SJCRH30 (cell line): Measurements from ENCODE around the gene RALGPS1. TPM values are rescaled to one million over a fixed set of nuclear protein-coding genes. Genes with fewer than 3 reads are reported as not detected.

Experiments
- DNase-seq, 2 experiments: peaks; one replicate each; pipeline ENCODE4 v3.0.0-alpha.2; 2015 to 2020
- H3K27ac ChIP-seq: fragments of 250-450 bp; sonication (Bioruptor Pico); 2 replicates; pipeline ENCODE4 v1.5.1; 2020; ENCODE audit warnings: mild to moderate bottlenecking, moderate library complexity
- H3K27me3 ChIP-seq: fragments of 250-450 bp; sonication (Bioruptor Pico); 2 replicates; pipeline ENCODE4 v1.5.1; 2020; ENCODE audit warnings: mild to moderate bottlenecking, moderate library complexity
- H3K36me3 ChIP-seq: fragments of 250-450 bp; sonication (Bioruptor Pico); 2 replicates; pipeline ENCODE4 v1.5.1; 2020; ENCODE audit warnings: mild to moderate bottlenecking, moderate library complexity
- H3K4me1 ChIP-seq: fragments of 250-450 bp; sonication (Bioruptor Pico); 2 replicates; pipeline ENCODE4 v1.5.1; 2020; ENCODE audit warnings: mild to moderate bottlenecking, moderate library complexity
- H3K4me3 ChIP-seq: fragments of 250-450 bp; sonication (Bioruptor Pico); 2 replicates; pipeline ENCODE4 v1.5.1; 2020; ENCODE audit warnings: mild to moderate bottlenecking, moderate library complexity
- H3K9me3 ChIP-seq: fragments of 250-450 bp; sonication (Bioruptor Pico); replicated peaks from 2 replicates; pipeline ENCODE4 v1.5.1; 2020; ENCODE audit warnings: mild to moderate bottlenecking, moderate library complexity
- total RNA-seq: library from RNA; depleted of rRNA; stranded (reverse); fragments of >200 nt; shearing (Covaris generic); gene quantifications from 2 replicates; pipeline ENCODE4 v1.2.3, GENCODE V29; 2014

Gene RALGPS1
- total RNA-seq, 1 experiment from 2014 or later = 1.8 TPM

GRCh38 chr9:127084076-127085039 is 169.8 kb downstream of the RALGPS1 start:
- H3K4me3 ChIP-seq = no peak overlapping the region
- H3K27me3 ChIP-seq = no peaks in the 10 kb centered on the region
- no peaks in the 10 kb centered on the region for H3K9me3 ChIP-seq
- DNase-seq = no peak
- no peak overlapping the region for H3K27ac ChIP-seq
- H3K4me1 ChIP-seq = no peaks in the 10 kb centered on the region
- no peaks in the 10 kb centered on the region; the same call in 1 of the 2 replicates for H3K36me3 ChIP-seq

GRCh38 chr9:127085186-127085585 is 170.6 kb downstream of the RALGPS1 start:
- no peaks in the 10 kb centered on the region for H3K9me3 ChIP-seq
- no peaks in the 10 kb centered on the region; the same call in 1 of the 2 replicates for H3K36me3 ChIP-seq
- H3K4me1 ChIP-seq = no peaks in the 10 kb centered on the region
- no peak overlapping the region for H3K4me3 ChIP-seq
- no peak for DNase-seq
- no peaks in the 10 kb centered on the region for H3K27me3 ChIP-seq
- H3K27ac ChIP-seq = no peak overlapping the region

GRCh38 chr9:127086771-127087170 is 172.2 kb downstream of the RALGPS1 start:
- Histone ChIP-seq H3K27ac (no peak overlapping the region), H3K27me3 (no peaks in the 10 kb centered on the region), H3K9me3 (no peaks in the 10 kb centered on the region), H3K4me3 (no peak overlapping the region), H3K36me3 (no peaks in the 10 kb centered on the region; the same call in 1 of the 2 replicates), H3K4me1 (no peaks in the 10 kb centered on the region)
- no peak for DNase-seq

GRCh38 chr9:127087411-127087810 is 172.8 kb downstream of the RALGPS1 start:
- no peaks in the 10 kb centered on the region for H3K4me1 ChIP-seq
- no peak overlapping the region for H3K27ac ChIP-seq
- no peak for DNase-seq
- H3K27me3 ChIP-seq = no peaks in the 10 kb centered on the region
- H3K36me3 ChIP-seq = no peaks in the 10 kb centered on the region; the same call in 1 of the 2 replicates
- H3K4me3 ChIP-seq = no peak overlapping the region
- no peaks in the 10 kb centered on the region for H3K9me3 ChIP-seq

- Histone ChIP-seq H3K27ac (no peak overlapping the region), H3K4me1 (no peaks in the 10 kb centered on the region), H3K9me3 (no peaks in the 10 kb centered on the region), H3K27me3 (no peaks in the 10 kb centered on the region), H3K36me3 (no peaks in the 10 kb centered on the region; the same call in 1 of the 2 replicates), H3K4me3 (no peak overlapping the region)
- DNase-seq = no peak
Observed at GRCh38 chr9:127087836-127088235, 173.3 kb downstream of the RALGPS1 start.

GRCh38 chr9:127088724-127089615 is 174.4 kb downstream of the RALGPS1 start:
- Histone ChIP-seq H3K4me1 (no peaks in the 10 kb centered on the region), H3K4me3 (no peak overlapping the region), H3K36me3 (no peaks in the 10 kb centered on the region; the same call in 1 of the 2 replicates), H3K9me3 (no peaks in the 10 kb centered on the region), H3K27me3 (no peaks in the 10 kb centered on the region), H3K27ac (no peak overlapping the region)
- no peak for DNase-seq

GRCh38 chr9:127089631-127090081 is 175.1 kb downstream of the RALGPS1 start:
- no peak for DNase-seq
- no peaks in the 10 kb centered on the region for H3K27me3 ChIP-seq

GRCh38 chr9:127090341-127090985 is 175.9 kb downstream of the RALGPS1 start:
- Histone ChIP-seq H3K36me3 (no peaks in the 10 kb centered on the region; the same call in 1 of the 2 replicates), H3K9me3 (no peaks in the 10 kb centered on the region), H3K27me3 (no peaks in the 10 kb centered on the region), H3K4me1 (no peaks in the 10 kb centered on the region), H3K27ac (no peak overlapping the region), H3K4me3 (no peak overlapping the region)
- DNase-seq = no peak

More at GRCh38 chr9:127089631-127090081, 175.1 kb downstream of the RALGPS1 start:
- Histone ChIP-seq H3K27ac (no peak overlapping the region), H3K36me3 (no peaks in the 10 kb centered on the region; the same call in 1 of the 2 replicates), H3K9me3 (no peaks in the 10 kb centered on the region), H3K4me3 (no peak overlapping the region), H3K4me1 (no peaks in the 10 kb centered on the region)

- no peaks in the 10 kb centered on the region for H3K27me3 ChIP-seq
- no peaks in the 10 kb centered on the region for H3K4me1 ChIP-seq
- no peak for DNase-seq
- no peaks in the 10 kb centered on the region for H3K9me3 ChIP-seq
- no peaks in the 10 kb centered on the region; the same call in none of the 2 replicates for H3K36me3 ChIP-seq
- H3K27ac ChIP-seq = no peak overlapping the region
- no peak overlapping the region for H3K4me3 ChIP-seq
Observed at GRCh38 chr9:127091526-127091925, 176.9 kb downstream of the RALGPS1 start.

GRCh38 chr9:127092041-127092608 is 177.5 kb downstream of the RALGPS1 start:
- no peaks in the 10 kb centered on the region for H3K9me3 ChIP-seq
- H3K36me3 ChIP-seq = no peaks in the 10 kb centered on the region; the same call in none of the 2 replicates
- H3K4me3 ChIP-seq = no peak overlapping the region
- H3K27me3 ChIP-seq = no peaks in the 10 kb centered on the region
- no peaks in the 10 kb centered on the region for H3K4me1 ChIP-seq
- no peak overlapping the region for H3K27ac ChIP-seq
- DNase-seq = no peak

GRCh38 chr9:127093319-127094020 is 178.9 kb downstream of the RALGPS1 start:
- no peak for DNase-seq
- no peaks in the 10 kb centered on the region for H3K27me3 ChIP-seq
- no peaks in the 10 kb centered on the region for H3K4me1 ChIP-seq
- H3K36me3 ChIP-seq = no peaks in the 10 kb centered on the region; the same call in none of the 2 replicates
- H3K4me3 ChIP-seq = no peak overlapping the region
- no peak overlapping the region for H3K27ac ChIP-seq
- no peaks in the 10 kb centered on the region for H3K9me3 ChIP-seq

GRCh38 chr9:127095411-127095810 is 180.8 kb downstream of the RALGPS1 start:
- H3K9me3 ChIP-seq = no peaks in the 10 kb centered on the region
- no peak for DNase-seq
- H3K36me3 ChIP-seq = peaks cover 5% of the 10 kb centered on the region; the same call in 1 of the 2 replicates
- H3K27ac ChIP-seq = no peak overlapping the region
- no peak overlapping the region for H3K4me3 ChIP-seq
- H3K27me3 ChIP-seq = no peaks in the 10 kb centered on the region
- no peaks in the 10 kb centered on the region for H3K4me1 ChIP-seq

- Histone ChIP-seq H3K36me3 (peaks cover 5% of the 10 kb centered on the region; the same call in 1 of the 2 replicates), H3K9me3 (no peaks in the 10 kb centered on the region), H3K27me3 (no peaks in the 10 kb centered on the region), H3K4me3 (no peak overlapping the region), H3K4me1 (no peaks in the 10 kb centered on the region), H3K27ac (no peak overlapping the region)
- DNase-seq = no peak
Observed at GRCh38 chr9:127096208-127096607, 181.6 kb downstream of the RALGPS1 start.
